Pancreas (tissue), 10 donors: ENCODE measurements around the gene KIAA1671. TPM values are rescaled to one million over a fixed set of nuclear protein-coding genes. Genes with fewer than 3 reads are reported as not detected.

Experiments
- ATAC-seq, 4 donors: fragments of 200-7000 bp; cut with Tn5 transposase; one replicate each; pipeline versions ENCODE4 v1.8.0 to v1.9.1; 2020; ENCODE audit warnings: mild to moderate bottlenecking in 4 of 4, moderate library complexity in 4 of 4
- DNase-seq, 6 donors: peaks; one replicate each; pipeline ENCODE4 v3.0.0-alpha.2; 2020
- FAIRE-seq: peaks from 2 replicates; lab custom pipeline; 2012; peaks lifted over from hg19 to GRCh38; lab: Jason Lieb, UNC
- H3K27ac ChIP-seq, 4 donors: fragments of 200-600 bp; sonication (generic); 1 replicate in 3 of 4; 2 replicates in 1 of 4; pipeline versions ENCODE4 v1.5.0 to v1.8.0; 2020
- H3K27me3 ChIP-seq, 4 donors: fragments of 200-600 bp; one replicate each; pipeline ENCODE4 v1.8.0; 2021
- H3K36me3 ChIP-seq, 3 donors: fragments of 200-600 bp; sonication (generic) in 1 of 3; one replicate each; pipeline versions ENCODE4 v1.5.0 to v1.8.0; 2020 to 2021
- H3K4me1 ChIP-seq, 3 donors: fragments of 200-600 bp; one replicate each; pipeline ENCODE4 v1.8.0; 2021
- H3K4me3 ChIP-seq, 4 donors: fragments of 200-600 bp; sonication (generic) in 2 of 4; one replicate each; pipeline versions ENCODE4 v1.5.0 to v1.8.0; 2020 to 2021
- H3K9me3 ChIP-seq, 4 donors: fragments of 200-600 bp; one replicate each; pipeline ENCODE4 v1.8.0; 2021
- WGBS, 2 donors: extraction: QIAGEN DNeasy Blood & Tissue Kit; methylation state at CpG; one replicate each; pipeline ENCODE4 v1.1.7; 2013; 5-methylcytosine and 5-hydroxymethylcytosine counted together
- intact Hi-C, 3 donors: fragments of 100-400 bp; cut with DNase I; formaldehyde crosslinking; loops; one replicate each; pipeline versions ENCODE4 v1.11.1 to v1.14.2; 2022
- polyA plus RNA-seq, 2 donors: library from polyadenylated mRNA; stranded (reverse); fragments of 200-250 nt; gene quantifications; one replicate each; pipeline ENCODE4 v1.2.3, GENCODE V29; 2013
- total RNA-seq, 6 donors: library from RNA; stranded (reverse); fragmentation: NEBNext Ultra II Directional in 4 of 6; extraction: Animal tissue kit (Norgen Biotek cat#: 25700) in 4 of 6; gene quantifications; one replicate each; pipeline versions ENCODE4 v1.2.1 to v1.2.4, GENCODE V29; 2021 to 2023
- TF ChIP-seq, protein P1 (sequence below), 4 donors: fragments of 200-600 bp; sonication (generic) in 3 of 4; IDR thresholded peaks; one replicate each; pipeline versions ENCODE4 v1.5.0 to v1.8.0; 2021; ENCODE audit warnings: antibody characterized with exemption in 4 of 4
- donor health status: healthy with polysubstance abuse.
- donor health status: DM: no; HTN: no; CAD: no; lungs with moderate emphysema.
- donor health status: DM: no; HTN: no; CAD: no.
- donor health status: control.
- donor health status: control.
- donor health status: Bipolar disorder and iron deficiency.
- donor health status: DM: yes; HTN: yes; CAD: no.
- donor health status: DM: no; HTN: no; CAD: no.
- donor health status: DM: no; HTN: no; CAD: no.
- donor health status: DM: yes; HTN: yes; CAD: no.

The KIAA1671 gene
- total and polyA plus RNA-seq, 8 donors, result 8.3 to 28.8 (median 19.0) TPM

DNA sequence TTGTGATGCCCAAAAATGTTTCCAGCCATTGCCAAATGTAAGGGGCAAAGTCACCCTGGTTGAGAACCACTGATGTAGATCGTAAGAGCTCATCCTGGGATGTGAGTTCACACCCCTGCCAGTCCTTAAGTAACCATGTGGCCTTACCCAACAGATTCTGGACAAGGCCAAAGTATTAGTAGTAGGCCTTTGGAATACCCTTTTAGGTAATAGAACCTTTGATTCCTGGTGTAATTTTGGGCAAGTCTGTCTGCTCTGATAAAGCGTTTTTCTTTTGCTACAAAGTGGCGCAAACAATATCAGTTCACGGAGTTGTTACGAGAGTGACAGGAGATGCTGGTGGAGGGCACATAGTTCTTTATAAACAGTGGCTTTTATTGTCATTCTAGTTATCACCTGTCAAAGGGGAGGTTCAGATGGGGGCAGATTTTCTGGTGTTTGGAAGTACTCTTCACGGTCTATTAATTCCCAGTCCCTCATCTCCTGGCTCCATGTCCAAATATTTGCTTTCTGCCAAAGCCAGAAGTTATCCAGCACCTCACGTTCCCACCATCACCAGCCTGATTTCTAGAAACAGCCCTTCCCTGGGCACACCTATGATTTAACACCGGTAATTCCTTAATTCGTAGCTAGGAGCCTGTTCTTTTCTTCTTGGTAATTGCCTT lies 173.3 kb downstream of the KIAA1671 start:
- Histone ChIP-seq H3K27me3 (no peaks in the 10 kb centered on the region), H3K4me1 (peaks cover 3 to 12% (median 7%) of the 10 kb centered on the region in 3 donors), H3K27ac (no peak overlapping the region), H3K9me3 (no peaks in the 10 kb centered on the region), H3K4me3 (no peak overlapping the region), H3K36me3 (peaks cover 0 to 4% (median 0%) of the 10 kb centered on the region in 3 donors)
- TF ChIP-seq, protein P1, sequence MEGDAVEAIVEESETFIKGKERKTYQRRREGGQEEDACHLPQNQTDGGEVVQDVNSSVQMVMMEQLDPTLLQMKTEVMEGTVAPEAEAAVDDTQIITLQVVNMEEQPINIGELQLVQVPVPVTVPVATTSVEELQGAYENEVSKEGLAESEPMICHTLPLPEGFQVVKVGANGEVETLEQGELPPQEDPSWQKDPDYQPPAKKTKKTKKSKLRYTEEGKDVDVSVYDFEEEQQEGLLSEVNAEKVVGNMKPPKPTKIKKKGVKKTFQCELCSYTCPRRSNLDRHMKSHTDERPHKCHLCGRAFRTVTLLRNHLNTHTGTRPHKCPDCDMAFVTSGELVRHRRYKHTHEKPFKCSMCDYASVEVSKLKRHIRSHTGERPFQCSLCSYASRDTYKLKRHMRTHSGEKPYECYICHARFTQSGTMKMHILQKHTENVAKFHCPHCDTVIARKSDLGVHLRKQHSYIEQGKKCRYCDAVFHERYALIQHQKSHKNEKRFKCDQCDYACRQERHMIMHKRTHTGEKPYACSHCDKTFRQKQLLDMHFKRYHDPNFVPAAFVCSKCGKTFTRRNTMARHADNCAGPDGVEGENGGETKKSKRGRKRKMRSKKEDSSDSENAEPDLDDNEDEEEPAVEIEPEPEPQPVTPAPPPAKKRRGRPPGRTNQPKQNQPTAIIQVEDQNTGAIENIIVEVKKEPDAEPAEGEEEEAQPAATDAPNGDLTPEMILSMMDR (IDR thresholded peaks at IDR 0.05), result no peak
- FAIRE-seq, result no peak
- peak in 2 of 4 donors; percentile 51 to 58 for ATAC-seq
- WGBS, 2 donors, result 51 to 53% methylated on average over 9 of the region's 9 CpGs
- DNase-seq, result no peak
- intact Hi-C loops, result no loop called here

DNA sequence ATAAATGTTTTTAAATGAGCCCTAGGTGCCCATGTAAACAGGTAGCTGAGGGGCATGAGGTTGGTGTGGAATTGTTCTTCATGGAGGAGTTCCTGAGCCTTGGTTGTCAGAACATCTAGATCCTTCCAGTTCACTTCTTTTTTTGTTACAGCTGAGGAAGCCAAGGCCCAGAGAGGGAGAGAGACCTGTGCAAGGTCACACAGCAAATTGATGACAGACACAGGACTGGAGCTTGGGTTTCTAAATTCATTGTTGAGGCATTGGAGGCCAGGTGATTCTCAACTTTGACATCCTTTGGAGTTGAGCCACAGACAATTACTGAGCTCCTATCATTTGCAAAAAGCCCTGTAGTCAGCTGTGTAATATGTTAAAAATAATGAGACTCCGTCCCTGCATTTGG lies 174.0 kb downstream of the KIAA1671 start:
- Histone ChIP-seq H3K27ac (no peak overlapping the region), H3K4me3 (no peak overlapping the region), H3K27me3 (no peaks in the 10 kb centered on the region), H3K9me3 (no peaks in the 10 kb centered on the region), H3K4me1 (peaks cover 3 to 11% (median 7%) of the 10 kb centered on the region in 3 donors), H3K36me3 (peaks cover 0 to 4% (median 0%) of the 10 kb centered on the region in 3 donors)
- no peak for DNase-seq
- no peak for ATAC-seq
- intact Hi-C loops, result no loop called here
- 92 to 100% methylated on average over 1 of the region's 1 CpG for WGBS, 2 donors
- TF ChIP-seq, protein P1 (IDR thresholded peaks at IDR 0.05), result no peak
- FAIRE-seq, result no peak

DNA sequence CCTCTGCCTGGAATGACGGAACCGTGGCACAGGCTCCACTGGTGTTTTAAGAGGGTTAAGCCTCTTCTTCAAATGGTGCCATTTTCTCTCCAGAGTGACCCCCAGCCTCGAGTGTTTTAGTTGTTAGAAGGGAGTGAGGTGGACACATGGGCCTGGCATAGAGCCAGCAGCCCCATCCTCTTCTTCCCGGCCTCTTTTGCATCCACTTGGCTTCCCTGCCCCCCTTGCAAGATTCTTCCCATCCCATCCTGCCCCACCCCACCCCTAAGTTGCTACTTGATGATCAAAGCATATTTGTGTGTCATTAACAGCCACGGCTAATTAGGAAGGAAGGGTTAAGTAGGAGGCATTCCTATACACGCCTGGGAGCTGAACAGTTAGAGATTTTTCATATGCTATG lies 174.8 kb downstream of the KIAA1671 start:
- Histone ChIP-seq H3K4me3 (no peak overlapping the region), H3K27ac (no peak overlapping the region), H3K9me3 (no peaks in the 10 kb centered on the region), H3K27me3 (no peaks in the 10 kb centered on the region), H3K4me1 (peaks cover 0 to 7% (median 5%) of the 10 kb centered on the region in 3 donors), H3K36me3 (peaks cover 0 to 4% (median 0%) of the 10 kb centered on the region in 3 donors)
- ATAC-seq, result no peak
- TF ChIP-seq, protein P1 (IDR thresholded peaks at IDR 0.05), result no peak
- no peak for DNase-seq
- FAIRE-seq, result no peak
- 75 to 83% methylated on average over 6 of the region's 6 CpGs for WGBS, 2 donors
- intact Hi-C loops, result no loop called here

DNA sequence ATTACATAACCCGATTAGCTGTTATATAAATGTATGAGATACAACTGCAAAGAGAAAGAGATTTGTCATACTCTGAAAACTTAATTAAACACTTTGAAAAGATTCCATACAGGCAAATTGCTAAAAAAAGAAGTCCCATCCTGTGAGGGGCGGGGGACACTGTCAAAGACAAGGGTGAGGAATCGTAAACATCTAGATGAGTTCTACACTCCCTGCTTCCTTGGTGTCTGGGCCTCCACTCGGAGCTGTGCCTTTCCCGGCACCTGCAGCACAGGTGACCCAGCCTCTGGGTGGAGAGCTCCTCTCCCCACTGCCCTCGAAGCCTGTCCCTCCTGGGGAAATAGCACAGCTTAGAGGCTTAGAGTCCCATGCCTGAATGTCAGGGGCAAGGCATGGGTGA lies 177.9 kb downstream of the KIAA1671 start:
- intact Hi-C loops, result no loop called here
- no peaks in the 10 kb centered on the region for H3K27me3 ChIP-seq
- peaks cover 7 to 20% (median 14%) of the 10 kb centered on the region in 3 donors for H3K4me1 ChIP-seq
- 77 to 81% methylated on average over 6 of the region's 6 CpGs for WGBS, 2 donors
- ATAC-seq (no peak), FAIRE-seq (no peak), DNase-seq (no peak)
- H3K4me3 ChIP-seq, result no peak overlapping the region
- H3K36me3 ChIP-seq, result no peaks in the 10 kb centered on the region
- TF ChIP-seq, protein P1 (IDR thresholded peaks at IDR 0.05), result no peak
- no peaks in the 10 kb centered on the region for H3K9me3 ChIP-seq
- peak overlapping the region in 2 of 4 donors; percentile 42 to 64 for H3K27ac ChIP-seq
